Activated CD4-positive, alpha-beta T cell treated with anti-CD3 and anti-CD28 coated beads for 4 hours (primary cell): Measurements from ENCODE around the gene PPP1R13B.
A peak's percentile ranks its signal among the peaks of the same experiment; 100 is the strongest.
"Not testable (repeated sequence)": the region's sequence is repeated elsewhere in the genome, so short reads cannot be mapped to it uniquely, and the experiment has no call there.

Source experiments
- DNase-seq, 2 donors: peaks; one replicate each; pipeline ENCODE4 v3.0.0-alpha.2; 2020

PPP1R13B gene

DNA sequence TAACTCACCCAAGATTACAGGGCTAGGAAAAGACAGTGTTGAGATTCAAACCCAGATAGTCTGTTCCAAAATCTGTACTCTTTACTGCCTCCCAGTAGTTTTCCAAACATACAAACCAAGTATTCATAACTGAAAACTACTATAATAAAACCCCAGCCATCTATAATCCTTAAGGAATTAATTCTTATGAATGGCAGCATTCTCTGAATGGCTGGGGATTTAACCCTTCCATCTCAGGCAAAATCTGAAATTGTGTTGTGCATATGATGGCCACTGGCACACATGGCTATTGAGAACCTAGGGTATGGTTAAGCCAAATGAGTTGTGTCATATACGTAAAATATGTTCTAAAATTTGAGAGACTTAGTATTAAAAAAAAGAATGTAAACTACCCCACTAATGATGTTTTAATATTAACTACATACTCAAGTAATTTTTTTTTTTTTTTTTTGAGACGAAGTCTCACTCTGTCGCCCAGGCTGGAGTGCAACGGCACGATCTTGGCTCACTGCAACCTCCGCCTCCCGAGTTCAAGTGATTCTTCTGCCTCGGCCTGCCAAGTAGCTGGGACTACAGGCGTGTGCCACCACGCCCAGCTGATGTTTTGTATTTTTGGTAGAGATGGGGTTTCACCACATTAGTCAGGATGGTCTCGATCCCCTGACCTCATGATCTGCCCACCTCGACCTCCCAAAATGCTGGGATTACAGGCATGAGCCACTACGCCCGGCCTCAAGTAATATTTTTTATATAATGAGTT, 16.7 kb downstream of the PPP1R13B start:
- no peak for DNase-seq

DNA sequence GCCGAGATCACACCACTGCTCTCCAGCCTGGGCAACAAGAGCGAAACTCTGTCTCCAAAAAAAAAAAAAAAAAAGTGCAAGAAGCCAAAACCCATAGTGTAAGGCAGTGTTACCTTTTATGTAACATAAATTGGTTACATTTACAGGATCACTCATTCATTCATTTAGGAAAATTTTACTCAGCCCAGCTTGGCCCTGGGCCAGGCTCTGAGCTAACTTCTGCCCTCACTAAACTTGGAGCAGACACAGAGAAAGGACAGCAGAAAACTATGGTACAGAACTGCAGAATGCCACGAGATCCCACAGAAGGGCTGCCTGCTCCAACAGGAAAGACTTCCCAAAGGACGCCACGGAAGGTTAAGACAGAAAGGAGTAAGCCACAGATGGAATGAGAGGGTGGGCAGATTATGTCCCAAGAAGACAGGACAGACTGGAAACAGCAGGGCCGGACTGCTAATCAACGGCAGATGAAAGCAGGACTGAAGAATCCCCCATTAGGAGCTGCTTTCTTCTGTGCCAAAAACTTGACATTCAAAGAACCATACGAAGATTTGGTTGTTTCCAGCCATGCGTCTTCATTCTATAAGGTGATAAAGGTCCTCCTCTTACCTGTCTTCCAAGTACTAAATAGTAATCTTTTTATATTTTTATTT, 18.9 kb downstream of the PPP1R13B start:
- no peak for DNase-seq

DNA sequence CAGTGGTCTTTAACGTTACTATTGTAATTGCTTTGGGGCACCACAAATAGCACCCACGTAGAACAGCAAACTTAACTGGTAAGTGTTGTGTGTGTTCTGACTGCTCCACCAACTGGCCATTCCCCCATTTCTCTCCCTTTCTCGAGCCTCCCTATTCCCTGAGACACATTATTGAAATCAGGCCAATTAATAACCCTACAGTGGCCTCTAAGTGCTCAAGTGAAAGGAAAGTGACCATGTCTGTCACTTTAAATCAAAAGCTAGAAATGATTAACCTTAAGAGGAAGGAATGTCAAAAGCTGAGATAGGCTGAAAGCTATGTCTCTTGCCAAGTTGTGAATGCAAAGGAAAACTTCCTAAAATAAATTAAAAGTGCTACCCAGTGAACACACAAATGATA, 22.3 kb downstream of the PPP1R13B start:
- DNase-seq: no peak

DNA sequence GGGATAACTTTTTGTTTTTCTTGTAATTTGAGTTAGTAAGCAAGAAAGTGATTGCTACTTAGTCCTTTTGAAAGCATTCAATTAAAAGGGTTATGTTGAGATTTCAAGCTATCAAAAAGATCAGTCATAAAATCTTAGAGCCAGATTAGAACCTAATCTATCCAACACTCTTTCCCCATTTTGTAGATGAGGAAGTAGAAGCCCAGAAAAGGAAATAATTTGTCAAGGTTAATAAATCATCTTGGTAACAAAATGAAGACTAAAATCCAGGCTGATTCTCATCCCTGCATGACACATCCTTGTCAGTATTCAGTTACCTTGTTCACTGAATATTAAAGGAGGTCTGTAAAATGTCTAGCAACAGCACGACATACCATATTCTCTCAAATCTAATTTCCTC, 26.5 kb downstream of the PPP1R13B start:
- no peak for DNase-seq

DNA sequence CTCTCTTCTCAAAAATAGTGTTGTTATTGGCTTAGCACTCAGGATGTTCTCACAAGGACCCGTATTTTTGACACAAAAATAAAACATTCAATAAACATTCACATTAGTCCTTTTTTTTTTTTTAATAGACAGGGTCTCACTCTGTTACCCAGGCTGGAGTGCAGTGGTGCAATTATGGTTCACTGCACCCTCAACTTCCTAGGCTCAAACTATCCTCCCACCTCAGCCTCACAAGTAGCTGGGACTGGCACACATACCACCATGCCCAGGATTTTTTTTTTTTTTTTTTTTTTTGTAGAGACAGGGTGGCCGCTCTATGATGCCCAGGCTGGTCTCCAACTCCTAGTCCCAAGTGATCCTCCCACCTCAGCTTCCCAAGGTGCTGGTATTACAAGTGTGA, 27.0 kb downstream of the PPP1R13B start:
- DNase-seq: no peak

DNA sequence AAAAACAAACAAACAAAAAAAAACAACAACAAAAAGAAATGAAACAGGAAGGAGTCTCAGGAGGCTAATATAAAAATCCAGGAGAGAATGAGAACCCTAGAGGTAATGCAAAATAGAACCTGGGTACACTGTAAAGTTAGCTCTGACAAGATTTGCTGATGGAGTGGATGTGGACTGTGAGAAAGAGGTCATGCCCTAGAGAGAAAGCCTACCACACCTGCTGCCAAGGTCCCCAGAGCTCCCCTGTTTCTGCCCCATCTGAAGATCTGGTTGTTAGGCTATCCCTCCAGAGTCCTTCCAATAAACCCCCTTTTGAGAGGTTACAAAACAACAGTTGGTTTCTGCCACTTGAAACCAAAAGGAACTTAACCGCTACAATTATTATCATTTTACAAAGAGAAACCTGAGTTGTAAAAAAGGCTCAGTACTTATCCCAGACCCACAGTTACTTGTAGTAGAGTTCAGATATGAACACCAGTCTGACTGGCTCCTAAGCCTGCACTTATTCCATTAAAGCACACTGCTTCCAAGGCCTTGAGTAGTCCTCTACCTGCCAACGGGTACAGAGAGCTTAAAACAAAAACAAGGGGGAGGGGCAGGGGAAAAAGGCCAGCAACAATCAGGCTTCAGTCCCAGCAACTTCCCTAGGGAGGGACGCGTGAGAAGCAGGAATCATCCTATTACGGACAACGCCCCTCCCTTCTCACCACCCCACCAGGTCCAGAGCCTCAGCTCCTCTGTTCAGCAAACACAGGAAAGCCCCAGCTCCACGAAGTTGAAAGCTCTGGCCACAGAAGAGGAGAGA, 27.7 kb downstream of the PPP1R13B start:
- DNase-seq: no peak

DNA sequence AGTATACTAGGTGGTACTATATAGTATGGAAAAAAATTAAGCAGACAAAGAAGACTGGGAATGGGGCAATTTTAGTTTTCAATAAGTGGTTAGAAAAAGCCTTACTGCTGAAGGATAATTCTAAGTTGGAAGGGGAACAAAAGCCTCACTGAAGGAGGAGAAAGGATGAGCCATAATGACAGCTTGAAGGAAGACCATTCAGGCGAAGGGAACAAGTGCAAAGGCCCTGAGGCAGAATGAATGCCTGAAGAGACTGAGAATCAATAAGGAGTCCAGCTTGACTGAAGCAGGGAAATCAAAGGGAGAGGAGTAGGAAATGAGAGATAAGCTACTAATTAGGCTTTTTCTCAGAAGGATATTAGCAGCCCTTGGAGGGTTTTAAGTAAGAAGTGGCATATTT, 28.5 kb downstream of the PPP1R13B start:
- no peak for DNase-seq

DNA sequence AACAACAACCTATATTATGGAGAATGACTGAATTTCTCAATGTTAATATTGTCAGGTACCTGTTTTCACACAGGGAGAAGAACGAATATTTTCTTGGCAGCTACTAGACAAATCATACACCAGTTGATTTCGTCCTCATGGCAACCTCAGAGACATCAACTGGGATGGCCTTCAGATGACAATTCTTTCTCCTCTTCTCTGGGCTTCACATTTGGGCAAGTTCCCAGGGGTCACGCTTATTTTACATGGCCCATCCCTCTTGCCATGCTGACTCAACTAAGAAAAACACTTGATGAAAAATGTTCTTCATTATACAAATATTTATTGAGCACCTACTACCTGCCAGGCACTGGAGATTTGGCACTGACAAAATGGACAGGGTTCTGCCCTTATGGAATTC, 29.0 kb downstream of the PPP1R13B start:
- DNase-seq: no peak

DNA sequence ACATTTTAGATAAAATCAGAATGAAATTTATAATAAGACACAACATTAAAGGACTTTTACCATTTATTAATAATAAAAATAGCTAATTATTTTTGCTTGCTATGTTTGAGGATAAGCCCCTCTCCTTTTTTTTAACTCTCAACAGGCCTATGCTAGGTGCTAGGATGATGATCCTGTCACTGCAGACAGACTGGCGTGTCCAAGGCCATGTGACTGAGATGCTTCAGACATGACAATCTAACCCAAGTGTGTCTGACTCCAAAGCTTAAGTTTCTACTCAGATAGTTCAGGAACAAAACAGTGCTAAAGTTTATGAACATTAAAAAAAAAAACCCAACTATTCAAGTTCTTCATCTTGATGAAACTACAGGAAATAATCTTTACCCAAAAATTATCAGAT, 29.8 kb downstream of the PPP1R13B start:
- DNase-seq: no peak

DNA sequence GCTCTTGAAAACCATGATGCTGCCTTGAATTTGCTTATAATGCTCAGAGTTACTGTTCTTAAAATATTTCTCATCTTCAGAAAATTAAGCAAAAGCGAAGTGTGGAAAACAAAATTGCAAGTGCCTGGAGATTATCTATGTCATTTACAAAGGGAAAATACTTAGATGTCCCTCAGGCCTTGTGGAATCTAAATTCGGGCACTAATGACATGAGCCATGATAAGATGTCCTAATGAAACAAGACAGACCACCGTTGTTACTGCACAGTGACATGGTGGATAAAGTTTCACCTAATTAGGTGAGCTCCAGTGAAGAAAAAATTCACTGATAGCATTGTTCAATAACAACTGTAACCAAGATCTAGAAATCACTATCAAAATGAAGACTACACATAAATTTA, 30.4 kb downstream of the PPP1R13B start:
- no peak for DNase-seq

DNA sequence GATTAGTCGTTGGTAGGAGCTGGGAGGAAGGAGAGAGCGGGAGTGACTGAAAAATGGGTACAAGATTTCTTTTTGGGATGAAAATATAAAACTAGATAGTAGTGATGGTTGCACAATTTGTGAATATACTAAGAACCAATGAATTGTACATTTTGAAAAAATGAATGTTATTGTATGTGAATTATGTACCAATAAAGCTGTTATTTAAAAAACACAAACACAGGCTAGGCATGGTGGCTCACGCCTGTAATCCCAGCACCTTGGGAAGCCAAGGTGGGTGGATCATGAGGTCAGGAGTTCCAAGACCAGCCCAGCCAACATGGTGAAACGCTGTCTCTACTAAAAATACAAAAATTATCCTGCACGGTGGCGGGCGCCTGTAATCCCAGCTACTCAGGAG, 32.1 kb downstream of the PPP1R13B start:
- DNase-seq: no peak

DNA sequence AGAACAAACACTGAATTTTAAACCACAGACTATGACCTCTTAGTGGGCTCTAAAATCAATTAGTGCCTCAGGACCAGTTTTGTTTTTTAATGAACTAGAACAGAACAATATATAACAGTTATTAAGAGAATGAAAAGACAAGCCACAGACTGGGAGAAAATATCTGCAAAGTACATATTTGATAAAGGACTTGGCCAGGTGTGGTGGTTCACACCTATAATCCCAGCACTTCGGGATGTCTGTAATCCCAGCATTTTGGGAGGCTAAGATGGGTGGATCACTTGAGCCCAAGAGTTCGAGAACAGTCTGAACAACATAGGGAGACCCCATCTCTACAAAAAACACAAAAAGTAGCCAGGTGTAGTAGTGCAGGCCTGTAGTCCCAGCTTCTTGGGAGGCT, 36.2 kb downstream of the PPP1R13B start:
- DNase-seq: no peak

DNA sequence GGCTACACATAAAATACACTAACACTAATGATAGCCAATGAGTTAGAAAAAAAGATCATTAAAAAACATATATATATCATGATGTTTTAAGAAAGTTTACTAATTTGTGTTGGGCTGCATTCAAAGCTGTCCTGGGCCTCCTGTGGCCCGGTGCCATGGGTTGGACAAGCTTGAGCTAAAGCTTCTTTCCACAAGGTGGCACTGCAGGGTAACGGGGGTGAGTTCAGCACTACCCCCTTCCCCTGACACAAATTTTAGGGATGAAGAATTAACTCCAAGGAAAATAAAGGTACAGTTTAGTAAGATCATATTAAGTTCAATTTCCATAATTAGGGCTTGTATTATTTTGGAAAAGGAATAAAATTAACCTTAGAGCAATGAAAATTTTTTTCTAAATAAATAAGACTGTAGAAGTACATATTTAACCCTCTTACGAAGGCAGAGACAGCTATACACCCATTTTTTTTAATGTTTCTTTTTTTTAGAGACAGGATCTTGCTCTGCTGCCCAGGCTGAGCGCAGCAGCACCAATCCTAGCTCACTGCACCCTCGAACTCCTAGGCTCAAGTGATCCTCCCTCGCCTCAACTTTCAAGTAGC, 38.9 kb downstream of the PPP1R13B start:
- peak; percentile 63 to 73 for DNase-seq

DNA sequence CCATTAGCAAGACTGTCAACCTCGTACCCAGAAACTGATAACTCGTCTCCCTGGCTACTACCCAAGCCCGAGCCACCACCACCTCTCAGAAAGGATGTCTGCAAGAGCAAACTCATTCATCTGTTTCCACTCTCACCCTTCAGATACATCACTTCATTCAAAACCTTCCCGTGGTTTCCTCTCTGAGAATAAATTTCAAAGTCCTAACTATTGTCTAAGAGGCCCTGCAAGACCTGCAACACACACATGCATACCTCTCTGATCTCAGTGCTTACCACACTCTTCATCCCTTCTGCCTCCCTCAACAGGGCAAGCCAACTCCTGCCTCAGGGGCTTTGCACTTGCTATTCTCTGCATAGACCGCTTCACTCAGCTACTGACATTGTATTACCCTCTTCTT, 40.6 kb downstream of the PPP1R13B start:
- no peak for DNase-seq

DNA sequence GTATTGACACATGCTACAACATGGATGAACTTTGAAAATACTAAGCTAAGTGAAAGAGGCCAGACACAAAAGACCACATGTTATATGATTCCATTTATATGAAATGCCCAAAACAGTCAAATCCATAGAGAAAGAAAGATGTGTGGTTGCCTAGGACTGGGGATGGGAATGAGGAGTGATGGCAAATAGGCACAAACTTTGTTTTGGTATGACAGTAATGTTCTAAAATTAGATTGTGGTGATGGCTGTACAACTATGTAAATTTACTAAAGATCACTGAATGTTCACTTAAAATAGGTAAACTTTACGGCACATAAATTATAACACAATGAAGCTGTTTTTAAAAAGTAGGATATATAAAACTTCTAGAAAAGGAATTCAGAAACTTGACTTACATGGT, 41.7 kb downstream of the PPP1R13B start:
- DNase-seq: no peak

DNA sequence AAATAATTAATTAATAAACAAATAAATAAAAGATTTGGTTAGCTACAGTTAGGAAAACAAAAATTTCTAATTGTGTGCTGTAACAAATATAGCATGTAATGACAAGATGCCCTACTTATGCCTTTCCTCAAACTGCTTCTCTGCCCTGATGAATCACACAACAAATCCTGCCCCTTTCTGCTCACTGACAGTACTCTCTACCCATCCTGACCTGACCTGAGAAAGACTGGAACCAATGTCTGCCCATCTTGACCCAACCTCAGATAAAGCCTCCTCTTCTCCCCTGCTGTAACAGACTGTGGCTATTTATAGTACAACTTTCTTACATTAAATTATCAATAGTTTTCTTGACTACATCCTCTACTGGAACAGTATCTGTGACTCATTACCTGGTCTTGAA, 43.7 kb downstream of the PPP1R13B start:
- DNase-seq: no peak

DNA sequence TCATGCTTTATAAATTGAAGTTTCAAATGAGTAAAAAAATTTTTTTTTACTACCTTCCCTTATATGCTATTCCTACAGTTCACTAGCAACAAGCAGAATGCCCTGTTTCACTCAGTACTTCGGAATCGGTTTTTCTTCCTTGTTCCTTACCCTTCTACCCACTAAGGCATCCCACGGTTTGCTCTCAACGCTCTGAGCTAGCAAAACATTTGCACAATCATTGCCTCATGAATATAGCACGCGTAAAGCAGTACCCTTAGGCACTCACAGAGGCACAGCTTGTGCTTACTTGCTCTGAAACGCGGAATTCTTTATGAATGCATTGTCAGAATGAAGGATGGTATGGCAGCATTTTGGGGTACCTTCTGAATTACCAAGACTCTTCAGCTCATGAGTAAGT, 45.0 kb downstream of the PPP1R13B start:
- DNase-seq: no peak

DNA sequence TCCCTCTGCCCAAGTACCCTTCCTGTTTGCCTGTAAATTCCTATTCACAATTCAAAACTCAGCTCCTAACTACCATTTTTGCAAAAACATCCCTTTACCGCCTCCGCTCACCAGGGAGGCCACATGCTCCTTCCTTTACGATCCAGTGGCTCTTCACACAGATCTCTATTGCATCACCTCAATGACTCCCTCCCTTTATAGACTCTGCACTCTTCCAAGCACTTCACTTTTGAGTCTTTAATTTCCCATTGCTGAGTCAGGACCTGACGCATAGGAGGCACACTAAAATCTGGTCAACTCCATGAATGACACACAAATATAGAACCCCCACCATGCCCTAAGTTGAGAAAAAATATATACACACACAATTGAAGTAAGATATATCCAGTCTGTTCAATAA, 45.9 kb downstream of the PPP1R13B start:
- no peak for DNase-seq

DNA sequence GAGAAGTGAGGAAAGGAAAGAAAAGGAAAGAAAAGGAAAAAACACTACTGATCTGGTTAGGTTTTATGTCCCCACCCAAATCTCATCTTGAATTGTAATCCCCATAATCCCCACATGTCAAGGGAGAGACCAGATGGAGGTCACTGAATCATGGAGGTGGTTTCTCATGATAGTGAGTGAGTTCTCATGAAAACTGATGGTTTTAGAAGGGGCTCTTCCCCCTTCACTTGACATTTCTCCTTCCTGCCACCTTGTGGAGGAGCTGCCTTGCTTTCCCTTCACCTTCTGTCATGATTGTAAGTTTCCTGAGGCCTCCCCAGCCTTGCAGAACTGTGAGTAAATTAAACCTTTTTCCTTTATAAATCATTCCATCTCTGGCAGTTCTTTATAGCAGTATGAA, 54.2 kb downstream of the PPP1R13B start:
- not testable (repeated sequence) for DNase-seq

DNA sequence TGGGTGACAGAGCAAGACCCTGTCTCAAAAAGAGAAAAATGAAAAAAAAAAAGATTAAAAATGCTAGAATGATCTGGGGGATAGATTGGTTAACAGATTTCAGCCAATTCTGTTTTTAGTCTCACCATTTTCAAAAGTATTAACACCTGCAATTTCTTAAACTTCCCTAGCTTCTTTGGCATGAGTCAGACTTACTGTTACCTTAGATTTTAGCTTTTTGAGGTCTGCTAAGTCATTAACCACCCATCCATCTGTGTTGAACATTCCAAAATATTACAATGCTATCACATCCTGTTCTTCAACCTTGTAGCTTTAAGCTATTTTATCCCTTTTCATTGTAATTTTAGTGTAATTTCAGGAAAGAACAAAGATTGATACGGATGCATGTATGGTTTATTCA, 59.3 kb downstream of the PPP1R13B start:
- no peak for DNase-seq

DNA sequence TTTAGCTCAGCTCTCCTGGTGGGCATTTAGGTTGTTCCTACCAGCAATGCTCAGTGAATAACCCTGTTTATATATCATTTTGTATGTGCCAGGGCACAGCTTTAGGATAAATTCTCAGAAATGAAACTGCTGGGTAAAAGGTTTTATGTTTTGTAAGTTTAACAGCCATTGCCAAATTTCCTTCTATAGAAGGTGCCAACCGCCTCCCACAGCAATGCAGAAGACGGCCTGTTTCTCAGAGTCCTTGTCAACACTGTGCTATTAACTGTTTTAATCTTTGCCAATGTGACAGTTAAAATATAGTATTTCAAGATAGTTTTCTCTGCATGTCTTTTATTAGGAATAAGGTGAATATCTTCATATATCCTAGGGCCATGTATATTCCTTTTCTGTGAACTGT, 65.0 kb downstream of the PPP1R13B start:
- DNase-seq: no peak

DNA sequence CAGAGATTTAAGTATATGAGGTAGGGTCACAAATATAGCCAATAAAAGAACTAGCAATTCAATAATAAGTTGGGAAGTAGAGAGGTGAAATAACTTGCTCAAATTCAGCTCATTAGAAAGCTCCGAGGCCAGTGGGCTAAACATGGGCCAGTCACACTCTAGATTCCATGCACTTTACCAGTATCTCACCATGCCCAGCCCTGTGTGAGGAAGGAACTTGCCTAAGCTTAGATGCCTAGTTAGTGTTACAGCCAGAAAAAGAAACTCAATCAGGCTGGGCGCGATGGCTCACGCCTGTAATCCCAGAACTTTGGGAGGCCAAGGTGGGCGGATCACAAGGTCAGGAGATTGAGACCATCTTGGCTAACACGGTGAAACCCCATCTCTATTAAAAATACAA, 71.1 kb downstream of the PPP1R13B start:
- DNase-seq: not testable (repeated sequence)

DNA sequence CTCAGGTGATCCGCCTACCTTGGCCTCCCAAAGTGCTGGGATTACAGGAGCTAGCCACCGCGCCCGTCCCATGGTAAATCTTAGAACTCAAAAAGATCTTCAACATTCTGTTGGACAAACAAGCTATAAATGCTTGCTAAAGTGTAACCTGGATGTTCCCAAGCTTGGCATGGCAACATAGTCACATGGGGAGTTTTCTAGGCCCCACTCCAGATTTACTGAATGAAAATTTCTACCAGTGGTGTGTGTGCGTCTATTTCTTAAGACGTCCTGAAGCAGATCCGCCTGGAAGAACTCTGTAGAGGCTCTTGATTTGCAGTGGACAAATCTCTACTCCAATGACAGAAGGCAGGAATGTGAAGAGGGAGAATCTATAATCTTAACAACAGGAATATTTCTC, 71.9 kb downstream of the PPP1R13B start:
- DNase-seq: no peak

DNA sequence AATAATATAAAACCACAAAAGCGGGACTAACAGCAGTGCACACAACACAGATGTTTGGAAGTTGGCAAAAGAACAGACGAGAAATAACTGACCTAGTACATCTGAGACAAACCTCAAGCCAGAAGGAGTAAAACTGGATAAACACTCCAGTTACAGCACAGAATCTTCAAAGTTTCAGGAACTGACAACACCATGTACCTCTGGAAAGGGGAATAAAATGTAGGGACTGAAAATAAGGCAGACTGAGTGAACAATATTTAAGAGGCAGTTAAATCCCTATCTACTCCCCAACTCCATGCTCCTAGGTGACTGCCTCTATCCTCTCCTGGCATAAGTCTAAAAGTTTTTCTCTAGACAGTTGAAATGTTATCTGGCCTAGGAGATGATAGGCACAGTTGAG, 73.9 kb downstream of the PPP1R13B start:
- DNase-seq: no peak
